Mesendoderm (in vitro differentiated cells): ENCODE results near the gene SSBP3.
A peak's percentile ranks its signal among the peaks of the same experiment; 100 is the strongest.

ENCODE experiments used
- DNase-seq: peaks from one replicate; pipeline ENCODE4 v3.0.0; 2013
- H2AK5ac ChIP-seq: 2 replicates; pipeline ENCODE4 v1.6.1; 2013; ENCODE audit warnings: low read length, inconsistent platforms
- H2BK120ac ChIP-seq: 2 replicates; pipeline ENCODE4 v1.6.1; 2013; ENCODE audit warnings: low read depth, mild to moderate bottlenecking, low read length, moderate library complexity, mixed read lengths
- H2BK15ac ChIP-seq: replicated peaks from 2 replicates; pipeline ENCODE4 v1.6.1; 2013; ENCODE audit warnings: low read depth, mild to moderate bottlenecking, moderate library complexity
- H2BK5ac ChIP-seq: 2 replicates; pipeline ENCODE4 v1.6.1; 2013; ENCODE audit warnings: low read length, inconsistent platforms
- H3K18ac ChIP-seq: 2 replicates; pipeline ENCODE4 v1.6.1; 2013; ENCODE audit warnings: mild to moderate bottlenecking, low read length, mixed read lengths
- H3K23ac ChIP-seq: one replicate; pipeline ENCODE4 v1.6.1; 2013; ENCODE audit warnings: low read length
- H3K27ac ChIP-seq: 2 replicates; pipeline ENCODE4 v1.5.1; 2013; ENCODE audit warnings: low read depth, mild to moderate bottlenecking, inconsistent platforms, low read length, moderate library complexity
- H3K27me3 ChIP-seq: 2 replicates; pipeline ENCODE4 v1.6.1; 2013; ENCODE audit warnings: low read length, control low read depth, mild to moderate bottlenecking, inconsistent platforms; ENCODE audit not compliant: insufficient read depth, poor library complexity
- H3K36me3 ChIP-seq: 2 replicates; pipeline ENCODE4 v1.6.1; 2013; ENCODE audit warnings: low read length, inconsistent platforms; ENCODE audit not compliant: control insufficient read depth, insufficient read depth
- H3K4ac ChIP-seq: one replicate; pipeline ENCODE4 v1.6.1; 2013; ENCODE audit warnings: low read depth, mild to moderate bottlenecking, low read length, moderate library complexity
- H3K4me1 ChIP-seq: 2 replicates; pipeline ENCODE4 v1.6.1; 2013; ENCODE audit warnings: low read depth, low read length, inconsistent platforms; ENCODE audit not compliant: control insufficient read depth
- H3K4me2 ChIP-seq: 2 replicates; pipeline ENCODE4 v1.6.1; 2013; ENCODE audit warnings: low read length
- H3K4me3 ChIP-seq: 2 replicates; pipeline ENCODE4 v1.5.1; 2013; ENCODE audit warnings: mild to moderate bottlenecking, low read length
- H3K56ac ChIP-seq: one replicate; pipeline ENCODE4 v1.6.1; 2013; ENCODE audit warnings: low read length
- H3K79me1 ChIP-seq: 2 replicates; pipeline ENCODE4 v1.6.1; 2013; ENCODE audit warnings: low read length, inconsistent platforms
- H3K79me2 ChIP-seq: 2 replicates; pipeline ENCODE4 v1.6.1; 2013; ENCODE audit warnings: mild to moderate bottlenecking, low read length; ENCODE audit not compliant: control insufficient read depth, insufficient read depth
- H3K9ac ChIP-seq: 2 replicates; pipeline ENCODE4 v1.6.1; 2013; ENCODE audit warnings: low read length, inconsistent platforms
- H4K5ac ChIP-seq: one replicate; pipeline ENCODE4 v1.6.1; 2013; ENCODE audit warnings: low read length
- H4K8ac ChIP-seq: one replicate; pipeline ENCODE4 v1.6.1; 2013; ENCODE audit warnings: low read depth, mild to moderate bottlenecking, control low read depth, low read length, moderate library complexity
- WGBS: extraction: QIAGEN DNeasy Blood & Tissue Kit; methylation state at CpG from one replicate; pipeline ENCODE4 v1.1.7; 2013; ENCODE audit warnings: low lambda C conversion rate, missing lambda C conversion rate; ENCODE audit not compliant: insufficient coverage; ENCODE audit errors: extremely low coverage; 5-methylcytosine and 5-hydroxymethylcytosine counted together

The SSBP3 gene

GRCh38 chr1:54409156-54410142, 3.3 kb upstream of the SSBP3 start:
- Histone ChIP-seq H2BK5ac (peak overlapping the region; percentile 95), H2AK5ac (peak overlapping the region; percentile 98), H3K4me3 (no peak overlapping the region), H3K18ac (peak overlapping the region; percentile 72), H2BK120ac (peak overlapping the region; percentile 75), H3K36me3 (no peaks in the 10 kb centered on the region), H3K79me2 (peaks cover 11% of the 10 kb centered on the region), H3K27me3 (no peaks in the 10 kb centered on the region), H2BK15ac (peak overlapping the region; percentile 19), H4K8ac (no peak overlapping the region), H3K79me1 (peaks cover under 1% of the 10 kb centered on the region), H3K4me1 (peaks cover 21% of the 10 kb centered on the region), H3K23ac (no peak overlapping the region), H3K56ac (peak overlapping the region; percentile 78), H3K4ac (peak overlapping the region; percentile 74), H3K4me2 (no peak overlapping the region), H3K27ac (peak overlapping the region; percentile 83), H4K5ac (no peak overlapping the region), H3K9ac (peak overlapping the region; percentile 30)
- peak; percentile 94 for DNase-seq
- WGBS: no CpG with 5 or more reads among the region's 9 CpGs

- H3K4me3 ChIP-seq: no peak overlapping the region
- H2BK120ac ChIP-seq: peak overlapping the region; percentile 97
- WGBS: no CpG with 5 or more reads among the region's 9 CpGs
Measured at GRCh38 chr1:54408147-54409066, 2.2 kb upstream of the SSBP3 start.

GRCh38 chr1:54407404-54408146, 1.4 kb upstream of the SSBP3 start:
- Histone ChIP-seq H3K27me3 (no peaks in the 10 kb centered on the region), H3K4ac (peak overlapping the region; percentile 100), H3K18ac (peak overlapping the region; percentile 99), H2BK120ac (peak overlapping the region; percentile 97), H3K27ac (peak overlapping the region; percentile 99), H3K36me3 (no peaks in the 10 kb centered on the region), H3K4me3 (peak overlapping the region; percentile 43), H3K23ac (no peak overlapping the region), H2AK5ac (peak overlapping the region; percentile 16), H3K9ac (peak overlapping the region; percentile 94), H3K79me2 (peaks cover 29% of the 10 kb centered on the region), H3K56ac (peak overlapping the region; percentile 99), H4K8ac (no peak overlapping the region), H3K4me1 (peaks cover 31% of the 10 kb centered on the region), H2BK5ac (peak overlapping the region; percentile 100), H3K4me2 (peak overlapping the region; percentile 96), H3K79me1 (peaks cover 4% of the 10 kb centered on the region), H2BK15ac (peak overlapping the region; percentile 98), H4K5ac (peak overlapping the region; percentile 93)
- DNase-seq: peak; percentile 98
- no CpG with 5 or more reads among the region's 15 CpGs for WGBS

More at GRCh38 chr1:54408147-54409066, 2.2 kb upstream of the SSBP3 start:
- H2AK5ac ChIP-seq: peak overlapping the region; percentile 98
- peak overlapping the region; percentile 99 for H3K4ac ChIP-seq
- peak overlapping the region; percentile 84 for H3K56ac ChIP-seq
- peak overlapping the region; percentile 0 for H3K4me2 ChIP-seq
- H2BK5ac ChIP-seq: peak overlapping the region; percentile 93
- H4K8ac ChIP-seq: no peak overlapping the region
- H3K36me3 ChIP-seq: no peaks in the 10 kb centered on the region
- peaks cover 25% of the 10 kb centered on the region for H3K4me1 ChIP-seq
- peaks cover 4% of the 10 kb centered on the region for H3K79me1 ChIP-seq
- H3K27ac ChIP-seq: peak overlapping the region; percentile 95
- H2BK15ac ChIP-seq: peak overlapping the region; percentile 19
- H3K79me2 ChIP-seq: peaks cover 21% of the 10 kb centered on the region
- peak overlapping the region; percentile 48 for H3K9ac ChIP-seq
- no peak overlapping the region for H3K23ac ChIP-seq
- no peak overlapping the region for H4K5ac ChIP-seq
- H3K18ac ChIP-seq: peak overlapping the region; percentile 98
- H3K27me3 ChIP-seq: no peaks in the 10 kb centered on the region
- peak; percentile 88 for DNase-seq

GRCh38 chr1:54407154-54407403, 885 bp upstream of the SSBP3 start:
- Histone ChIP-seq H3K4me3 (peak overlapping the region; percentile 43), H3K79me1 (peaks cover 6% of the 10 kb centered on the region), H3K4ac (peak overlapping the region; percentile 100), H2BK5ac (peak overlapping the region; percentile 100), H3K18ac (peak overlapping the region; percentile 99), H3K79me2 (peaks cover 34% of the 10 kb centered on the region), H4K8ac (no peak overlapping the region), H4K5ac (no peak overlapping the region), H2BK120ac (peak overlapping the region; percentile 99), H3K27ac (peak overlapping the region; percentile 99), H2BK15ac (peak overlapping the region; percentile 98), H3K9ac (peak overlapping the region; percentile 94), H3K4me2 (peak overlapping the region; percentile 96), H3K27me3 (no peaks in the 10 kb centered on the region), H2AK5ac (no peak overlapping the region), H3K4me1 (peaks cover 33% of the 10 kb centered on the region), H3K23ac (no peak overlapping the region), H3K56ac (peak overlapping the region; percentile 99), H3K36me3 (peaks cover 2% of the 10 kb centered on the region)
- no CpG with 5 or more reads among the region's 12 CpGs for WGBS
- DNase-seq: no peak

- WGBS: no CpG with 5 or more reads among the region's 57 CpGs
- peaks cover 14% of the 10 kb centered on the region for H3K36me3 ChIP-seq
- no peak overlapping the region for H2BK15ac ChIP-seq
- H3K9ac ChIP-seq: peak overlapping the region; percentile 52
- peak overlapping the region; percentile 96 for H3K18ac ChIP-seq
- H3K79me2 ChIP-seq: peaks cover 46% of the 10 kb centered on the region
- peaks cover 35% of the 10 kb centered on the region for H3K4me1 ChIP-seq
- peak overlapping the region; percentile 63 for H3K56ac ChIP-seq
- H2BK5ac ChIP-seq: no peak overlapping the region
- peaks cover 16% of the 10 kb centered on the region for H3K79me1 ChIP-seq
- H3K4me2 ChIP-seq: no peak overlapping the region
- no peak overlapping the region for H3K23ac ChIP-seq
- H3K4ac ChIP-seq: peak overlapping the region; percentile 98
- no peak for DNase-seq
- H3K27me3 ChIP-seq: no peaks in the 10 kb centered on the region
- no peak overlapping the region for H2BK120ac ChIP-seq
- H4K8ac ChIP-seq: no peak overlapping the region
- H4K5ac ChIP-seq: no peak overlapping the region
- H3K4me3 ChIP-seq: no peak overlapping the region
- no peak overlapping the region for H2AK5ac ChIP-seq
- H3K27ac ChIP-seq: peak overlapping the region; percentile 26
Measured at GRCh38 chr1:54405898-54406293, 298 bp downstream of the SSBP3 start.
